HG03354 (cell line): ENCODE data around the gene TXK.
A peak's percentile ranks its signal among the peaks of the same experiment; 100 is the strongest.

Experiments
- ATAC-seq: cut with Tn5 transposase; IDR thresholded peaks from one replicate; pipeline ENCODE4 v1.9.1; 2021; ENCODE audit warnings: mild to moderate bottlenecking; ENCODE audit not compliant: unreplicated experiment, poor library complexity, severe bottlenecking

Gene TXK

DNA sequence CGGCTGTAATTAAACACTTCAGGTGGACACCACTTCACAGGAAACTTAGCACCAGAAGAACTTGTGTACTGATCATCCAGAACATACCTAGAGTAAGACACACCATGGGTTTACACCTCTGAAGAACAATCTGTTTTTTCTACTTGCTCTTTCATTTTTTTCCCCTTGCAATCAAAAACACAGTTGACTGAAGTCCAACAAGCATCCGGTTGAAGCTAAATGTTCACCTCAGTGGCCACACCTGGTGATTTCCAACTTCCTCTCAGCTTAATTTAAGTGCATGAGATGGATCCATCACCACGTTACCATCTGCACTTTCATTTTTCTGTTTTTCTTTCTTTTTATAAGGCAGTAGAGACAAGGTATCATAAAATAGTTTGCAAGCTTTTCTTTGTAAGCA is 4.9 kb upstream of the TXK start:
- peak; percentile 92 for ATAC-seq

DNA sequence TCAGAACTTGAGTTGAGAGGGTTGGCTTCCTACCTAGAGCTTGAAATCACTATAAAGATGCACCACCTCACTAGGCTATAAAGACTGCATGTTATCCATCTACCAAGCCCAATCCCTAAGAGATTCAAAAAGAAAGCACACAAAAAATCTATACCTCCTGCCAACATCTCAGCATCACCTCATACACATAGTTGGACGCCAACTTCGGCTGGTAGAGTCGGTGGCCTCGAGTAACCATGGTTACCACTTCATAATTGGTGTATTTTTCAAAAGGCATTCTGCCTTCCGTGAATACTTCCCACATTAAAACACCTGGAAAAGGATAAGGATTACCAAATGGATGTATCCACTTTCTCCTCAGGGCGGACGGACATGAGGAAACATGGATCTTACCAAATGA is 4.5 kb upstream of the TXK start:
- no peak for ATAC-seq

GRCh38 chr4:48137846-48138245 is 3.8 kb upstream of the TXK start:
- ATAC-seq, result no peak

DNA sequence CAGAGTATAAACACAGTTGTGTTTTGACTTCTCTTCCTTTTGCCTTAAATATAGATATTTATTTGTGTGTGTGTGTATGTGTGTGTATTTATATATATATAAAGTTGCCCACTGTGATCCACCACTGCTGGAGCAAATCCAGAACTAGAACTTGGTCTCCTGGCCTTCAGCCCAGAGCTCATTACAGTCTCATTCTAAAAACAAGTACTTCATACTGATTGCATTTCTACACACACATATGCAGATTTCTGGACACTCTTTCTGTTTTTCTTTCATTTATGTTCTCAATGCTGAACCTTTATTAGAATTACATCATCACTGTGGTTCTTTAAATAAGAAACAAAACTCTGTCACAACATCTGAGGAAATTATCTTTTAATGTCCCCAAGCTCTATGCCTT is 381 bp downstream of the TXK start:
- no peak for ATAC-seq

DNA sequence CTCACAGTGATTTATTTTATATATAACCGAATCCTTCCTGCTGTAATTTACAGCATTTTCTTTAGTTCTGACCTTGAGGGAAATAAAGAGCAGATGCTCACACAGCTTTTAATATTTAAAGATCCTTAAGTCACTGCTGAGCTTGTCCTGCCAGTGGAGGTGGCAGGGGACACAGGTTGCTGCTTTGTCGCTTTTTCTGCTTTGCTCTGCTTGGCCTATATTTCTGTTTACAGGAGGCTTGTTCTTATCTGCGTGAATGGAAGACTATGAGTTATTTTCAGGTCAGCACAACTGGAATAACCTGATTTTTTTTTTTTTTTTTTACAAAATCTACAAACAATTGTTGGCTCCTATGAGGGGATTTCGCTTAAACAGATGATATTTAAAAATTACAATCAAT is 2.3 kb downstream of the TXK start:
- ATAC-seq, result no peak

DNA sequence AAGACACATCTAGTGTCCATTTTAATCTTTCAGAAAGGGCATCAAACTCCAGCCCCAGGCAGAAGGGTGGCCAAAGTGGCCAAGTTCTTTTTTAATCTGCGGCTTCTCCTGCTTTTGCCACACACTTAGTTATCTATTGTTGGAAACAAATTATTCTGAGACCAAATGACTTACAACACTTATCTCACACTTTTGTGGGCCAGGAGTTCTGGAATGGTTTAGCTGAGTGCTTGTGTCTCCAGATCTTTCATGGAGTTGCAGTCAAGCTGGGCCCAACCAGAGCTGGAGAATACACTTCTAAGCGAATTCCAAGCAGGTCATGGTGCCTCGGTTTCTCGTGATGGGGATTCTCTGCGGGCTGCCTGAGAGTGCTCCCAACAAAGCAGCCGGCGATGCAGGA is 4.0 kb downstream of the TXK start:
- ATAC-seq, result no peak

- peak; percentile 35 for ATAC-seq
Observed at GRCh38 chr4:48129307-48130014, 4.6 kb downstream of the TXK start.

- ATAC-seq, result peak; percentile 92
Observed at GRCh38 chr4:48127682-48128404, 6.2 kb downstream of the TXK start.

DNA sequence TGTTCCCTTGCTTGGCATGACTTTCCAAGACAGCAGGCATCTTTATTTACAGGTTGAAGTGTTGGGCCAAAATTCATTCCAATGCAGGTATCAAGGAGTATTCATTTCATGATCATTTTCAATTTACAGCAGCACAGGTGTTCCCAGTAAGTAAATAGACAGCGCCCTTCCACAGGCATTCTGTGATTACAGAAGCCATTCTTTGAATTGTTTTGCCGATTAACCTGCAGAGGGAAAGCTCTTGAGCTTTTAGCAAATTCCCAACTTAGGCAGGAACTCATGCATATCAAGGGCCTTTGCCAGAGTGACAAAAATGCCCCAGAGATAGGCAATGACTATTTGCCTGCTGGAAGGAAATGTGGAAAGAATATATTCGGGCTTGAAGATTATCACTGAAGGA is 6.8 kb downstream of the TXK start:
- no peak for ATAC-seq

- no peak for ATAC-seq
Observed at GRCh38 chr4:48126621-48127020, 7.4 kb downstream of the TXK start.

DNA sequence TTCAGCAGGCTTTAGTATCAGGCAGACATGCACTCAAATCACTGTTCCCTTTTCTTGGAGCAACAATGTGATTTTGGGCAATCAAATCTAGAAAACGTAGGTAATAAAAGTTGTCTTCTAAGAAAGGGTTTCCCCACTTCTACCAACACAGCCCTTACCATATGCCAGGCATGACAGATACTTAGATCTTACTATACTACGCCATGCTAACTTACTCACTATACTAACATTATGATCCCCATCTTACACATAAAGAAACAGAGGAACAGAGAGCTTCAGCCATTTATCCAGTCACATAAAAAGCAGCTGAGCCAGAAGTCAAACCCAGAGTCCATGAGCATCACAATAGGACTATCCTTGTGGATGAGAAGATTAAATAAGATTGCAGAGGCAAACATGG is 9.2 kb downstream of the TXK start:
- no peak for ATAC-seq

DNA sequence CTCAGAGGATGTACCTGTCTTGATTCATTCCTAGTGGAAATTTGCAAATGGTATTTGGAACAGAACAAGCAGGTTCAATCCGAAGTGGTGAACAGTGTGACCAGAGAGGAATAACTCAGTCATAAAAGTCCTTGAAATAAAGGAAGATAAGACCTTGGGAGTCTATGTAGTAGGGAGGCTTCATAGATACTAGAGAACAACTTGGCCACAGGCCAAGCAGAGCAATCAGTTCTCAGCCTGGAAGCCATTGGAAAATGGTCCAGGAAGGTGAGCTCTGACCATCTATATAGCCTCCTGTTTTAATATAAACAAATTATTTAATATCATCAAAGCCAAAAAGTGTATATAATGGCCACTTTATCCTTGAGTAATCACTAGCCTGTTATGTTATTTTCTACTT is 11.3 kb downstream of the TXK start:
- no peak for ATAC-seq

GRCh38 chr4:48121180-48121579 is 12.9 kb downstream of the TXK start:
- ATAC-seq, result no peak

DNA sequence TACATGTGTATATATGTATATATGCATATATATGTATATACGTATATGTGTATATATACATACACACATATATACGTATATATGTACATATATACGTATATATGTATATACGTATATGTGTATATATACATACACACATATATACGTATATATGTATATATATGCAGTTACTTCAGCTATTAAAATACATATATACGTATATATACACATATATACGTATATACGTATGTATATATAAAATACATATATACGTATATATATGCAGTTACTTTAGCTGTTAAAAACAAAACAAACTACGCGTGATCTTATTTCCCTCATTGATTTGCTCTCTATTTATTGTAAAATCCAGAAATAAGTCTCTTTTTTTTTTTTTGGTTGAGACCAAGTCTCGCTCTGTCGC is 13.9 kb downstream of the TXK start:
- ATAC-seq, result no peak

GRCh38 chr4:48119646-48120045 is 14.4 kb downstream of the TXK start:
- no peak for ATAC-seq

DNA sequence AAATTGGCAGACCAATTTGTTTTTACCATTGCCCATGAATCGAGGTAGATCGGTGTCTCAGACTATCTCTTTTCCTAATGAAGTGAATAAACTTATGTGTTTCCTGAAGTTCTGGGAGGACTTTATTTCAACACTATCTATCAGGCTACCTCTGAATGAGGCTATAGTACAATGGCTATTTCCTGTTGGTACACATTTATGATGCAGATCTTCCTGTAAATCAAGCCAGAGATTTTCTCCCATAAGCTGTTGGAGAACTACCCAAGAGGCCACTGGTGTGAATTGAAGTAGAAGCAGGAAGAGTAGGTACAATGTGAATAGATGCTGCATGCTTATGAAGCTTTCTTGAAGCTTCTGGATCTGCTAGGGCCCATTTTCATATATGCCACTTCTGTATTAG is 16.0 kb downstream of the TXK start:
- ATAC-seq, result no peak

DNA sequence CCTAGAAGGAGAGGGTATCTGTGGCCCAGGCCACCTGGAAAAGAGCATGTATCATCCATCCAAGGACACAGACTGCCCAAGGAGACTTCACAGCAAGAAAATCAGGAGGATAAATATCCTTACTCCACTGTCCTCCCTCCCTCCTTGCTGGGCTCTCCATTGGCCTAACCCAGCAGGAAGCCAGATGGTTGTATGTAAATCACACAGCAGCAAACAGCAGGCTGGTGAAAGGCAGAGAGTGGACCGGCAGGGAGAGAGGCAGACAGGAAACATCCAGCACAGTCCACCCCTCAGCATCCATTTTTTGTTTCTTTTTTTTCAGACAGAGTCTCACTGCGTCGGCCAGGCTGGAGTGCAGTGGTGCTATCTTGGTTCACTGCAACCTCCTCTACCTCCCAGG is 17.5 kb downstream of the TXK start:
- no peak for ATAC-seq

DNA sequence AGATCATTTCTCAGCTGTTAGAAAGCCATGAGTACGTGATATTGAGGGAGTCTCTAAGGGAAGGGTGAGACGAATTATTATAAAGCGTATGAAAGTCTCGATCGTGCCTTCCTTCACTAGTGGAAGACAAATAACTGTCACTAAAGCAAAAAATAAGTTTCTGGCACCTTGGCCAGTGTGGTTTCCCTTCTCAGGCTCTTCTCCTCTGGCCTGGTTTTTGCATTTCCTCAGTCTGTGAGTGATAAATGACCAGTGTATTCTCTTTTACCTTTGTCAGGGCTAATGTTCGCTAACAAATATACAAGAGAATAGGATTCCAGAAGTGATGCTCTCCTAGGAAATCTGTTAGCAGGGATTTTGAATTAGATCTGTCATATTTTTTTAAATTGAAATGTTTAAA is 19.6 kb downstream of the TXK start:
- ATAC-seq, result no peak

DNA sequence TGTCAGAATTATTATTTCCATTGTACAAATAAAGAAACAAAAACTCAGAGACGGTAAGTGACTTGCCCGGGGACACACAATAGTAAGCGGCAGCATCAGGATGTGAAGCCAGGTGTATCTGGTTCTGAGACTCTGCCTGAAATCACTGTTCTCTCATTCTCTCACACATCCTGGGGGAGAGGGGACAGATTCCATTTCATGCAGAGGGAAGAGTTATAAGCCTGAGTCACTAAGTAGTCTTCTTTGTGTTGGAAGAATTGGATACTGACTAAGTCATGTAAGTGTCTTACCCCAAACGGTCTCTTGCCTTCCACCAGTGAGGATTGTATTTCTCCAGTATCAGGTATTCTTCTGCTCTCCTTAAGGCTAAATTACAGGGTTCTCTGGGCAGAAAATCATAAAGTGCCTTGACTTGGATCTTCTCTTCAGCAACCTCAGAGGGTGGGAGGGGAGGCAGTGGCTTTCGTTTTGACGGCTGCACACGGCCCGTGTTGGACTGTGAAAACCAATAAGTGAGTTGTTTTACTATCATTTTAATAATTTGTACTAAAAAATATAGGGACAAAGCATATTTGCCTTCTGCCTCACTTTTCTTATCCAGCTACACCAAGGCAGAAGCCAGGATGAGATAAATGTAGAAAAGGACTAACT is 21.9 kb downstream of the TXK start:
- no peak for ATAC-seq

- ATAC-seq, result no peak
Observed at GRCh38 chr4:48110452-48110978, 23.5 kb downstream of the TXK start.
